Muscle layer of colon (tissue), 2 donors: ENCODE measurements around the gene PDE2A.

Source experiments
- H3K27ac ChIP-seq: one replicate; pipeline ENCODE4 v1.7.0; 2013; ENCODE audit warnings: low read depth, mild to moderate bottlenecking, low read length, moderate library complexity
- H3K27me3 ChIP-seq, 2 donors: one replicate each; pipeline ENCODE4 v1.7.0; 2013; ENCODE audit warnings: low read length in 2 of 2, mild to moderate bottlenecking in 2 of 2; ENCODE audit not compliant: insufficient read depth in 2 of 2, control insufficient read depth in 1 of 2
- H3K36me3 ChIP-seq: one replicate; pipeline ENCODE4 v1.7.0; 2013; ENCODE audit warnings: mild to moderate bottlenecking, low read length; ENCODE audit not compliant: insufficient read depth
- H3K4me1 ChIP-seq: one replicate; pipeline ENCODE4 v1.7.0; 2013; ENCODE audit warnings: mild to moderate bottlenecking, low read length; ENCODE audit not compliant: insufficient read depth
- H3K4me3 ChIP-seq, 2 donors: one replicate each; pipeline ENCODE4 v1.7.0; 2013; ENCODE audit warnings: low read length in 2 of 2, low read depth in 1 of 2, mild to moderate bottlenecking in 1 of 2, moderate library complexity in 1 of 2
- H3K9ac ChIP-seq: one replicate; pipeline ENCODE4 v1.7.0; 2013; ENCODE audit warnings: low read length
- H3K9me3 ChIP-seq: one replicate; pipeline ENCODE4 v1.7.0; 2013; ENCODE audit warnings: mild to moderate bottlenecking, low read length
- donor health status: abdominal sarcoma.
- donor health status: Adenocarcinoma of cecum.

PDE2A gene

DNA sequence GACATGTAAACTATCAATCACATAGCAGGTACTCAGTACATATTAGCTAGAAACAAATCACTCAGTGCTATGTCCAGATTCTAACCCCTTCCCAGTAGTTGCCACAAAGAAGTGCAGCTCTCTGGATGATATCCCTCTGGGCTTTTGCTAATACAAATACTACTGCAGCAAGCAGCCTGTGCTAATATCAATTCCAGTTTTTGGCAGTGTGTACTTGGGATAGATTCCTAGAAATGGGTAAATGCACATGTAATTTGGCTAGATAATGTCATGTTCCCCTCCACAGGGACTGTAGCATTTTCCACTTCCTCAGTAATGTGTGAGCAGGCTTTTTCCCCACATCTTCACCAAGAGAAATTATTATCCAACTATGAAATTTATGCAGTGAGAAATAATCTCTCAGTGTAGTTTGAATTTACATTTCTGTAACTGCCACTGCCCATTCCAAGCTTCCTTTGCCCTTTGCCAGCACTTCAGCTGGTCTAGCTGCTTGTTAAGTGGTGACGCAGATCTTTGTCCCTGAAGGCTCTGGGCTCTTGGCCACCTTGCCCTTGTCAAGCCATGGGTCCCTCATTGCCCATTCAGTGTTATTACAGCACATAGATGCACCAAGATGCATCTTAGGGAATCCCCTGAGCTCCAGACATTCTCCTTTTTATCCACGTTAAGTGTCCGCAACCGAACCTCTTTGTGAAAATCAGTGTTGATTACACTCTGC is 132.8 kb downstream of the PDE2A start:
- Histone ChIP-seq H3K4me3 (no peak overlapping the region), H3K9me3 (no peaks in the 10 kb centered on the region), H3K36me3 (no peaks in the 10 kb centered on the region), H3K9ac (no peak overlapping the region), H3K27ac (no peak overlapping the region), H3K27me3 (peaks cover 0 to 4% of the 10 kb centered on the region in 2 donors), H3K4me1 (no peaks in the 10 kb centered on the region)

DNA sequence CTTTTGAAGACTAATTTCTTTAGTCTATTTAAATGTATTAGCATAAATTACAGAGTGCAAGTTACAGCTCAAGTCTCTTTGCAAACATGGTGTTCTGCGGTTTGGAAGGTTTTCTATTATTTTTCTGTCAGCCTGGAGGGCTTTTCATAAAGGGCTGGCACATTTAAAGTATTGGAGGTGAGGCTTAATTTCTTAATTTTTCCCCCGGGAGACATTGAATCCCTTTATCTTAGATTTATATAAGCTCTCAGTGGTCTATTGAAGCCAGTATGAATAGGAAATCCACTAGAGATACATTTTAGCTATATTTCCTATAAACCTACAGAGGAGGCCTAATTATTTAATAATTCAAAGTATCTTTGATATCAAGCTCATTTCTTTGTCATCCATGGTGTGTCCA is 137.2 kb downstream of the PDE2A start:
- no peaks in the 10 kb centered on the region for H3K4me1 ChIP-seq
- no peak overlapping the region for H3K9ac ChIP-seq
- H3K27ac ChIP-seq, result no peak overlapping the region
- peaks cover 0 to 2% of the 10 kb centered on the region in 2 donors for H3K27me3 ChIP-seq
- H3K4me3 ChIP-seq, result no peak overlapping the region
- H3K9me3 ChIP-seq, result no peaks in the 10 kb centered on the region
- H3K36me3 ChIP-seq, result no peaks in the 10 kb centered on the region

DNA sequence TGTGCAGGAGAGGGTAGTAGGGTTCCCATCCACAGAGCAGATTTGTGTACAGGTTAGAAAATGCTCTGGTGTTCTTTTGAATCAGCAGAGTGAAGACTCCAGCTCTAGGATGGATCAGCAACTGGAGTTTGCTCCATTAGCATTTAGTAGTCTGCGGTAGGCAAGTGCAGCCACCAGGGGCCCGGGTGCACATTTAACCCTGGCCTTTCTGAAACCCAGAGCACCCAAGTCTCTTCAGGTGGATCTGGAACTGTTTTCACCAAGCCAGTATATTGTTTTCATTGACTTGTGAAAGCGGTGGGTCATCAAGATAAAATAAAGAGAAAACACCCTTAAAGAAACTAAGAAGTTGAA is 139.1 kb downstream of the PDE2A start:
- no peaks in the 10 kb centered on the region for H3K9me3 ChIP-seq
- H3K9ac ChIP-seq, result no peak overlapping the region
- H3K4me1 ChIP-seq, result no peaks in the 10 kb centered on the region
- H3K36me3 ChIP-seq, result no peaks in the 10 kb centered on the region
- no peak overlapping the region for H3K27ac ChIP-seq
- H3K4me3 ChIP-seq, result no peak overlapping the region
- H3K27me3 ChIP-seq, result no peaks in the 10 kb centered on the region

DNA sequence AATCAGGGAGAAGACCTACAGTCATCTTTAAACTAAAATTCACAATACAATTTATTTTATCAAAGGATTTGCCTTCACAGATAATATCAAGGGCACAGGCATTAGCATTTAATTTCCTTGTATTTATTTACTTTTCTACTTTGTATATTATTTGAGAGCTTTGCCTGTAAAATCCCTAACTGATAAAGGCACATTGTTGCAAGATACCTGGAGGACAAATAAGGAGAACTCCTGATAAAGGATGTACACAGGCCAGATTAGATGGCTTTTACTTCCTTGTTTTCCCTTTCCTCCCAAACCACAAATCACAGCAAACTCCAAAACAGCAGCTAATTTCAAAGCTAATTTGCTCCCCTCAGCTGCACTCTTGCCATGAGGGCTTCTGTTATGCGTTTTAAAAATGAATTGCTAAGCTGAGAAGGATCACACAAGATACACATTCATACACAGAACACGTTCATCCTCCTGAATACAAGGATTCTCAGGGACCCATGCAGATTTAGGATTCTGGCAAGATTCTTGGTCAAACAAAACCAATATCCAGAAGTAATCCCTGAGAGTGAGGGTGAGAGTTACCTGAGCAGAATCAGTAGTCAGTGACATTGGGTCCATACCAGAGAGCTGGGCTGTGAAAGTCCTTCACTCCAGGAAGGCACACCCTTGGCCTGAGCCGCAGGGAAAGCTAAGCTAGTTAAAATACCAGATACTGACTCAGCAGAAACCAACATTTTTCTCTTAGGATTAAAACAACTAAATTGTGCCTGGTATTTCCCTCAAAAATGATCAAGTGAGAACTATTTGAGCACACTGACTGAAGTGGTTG is 139.6 kb downstream of the PDE2A start:
- no peaks in the 10 kb centered on the region for H3K9me3 ChIP-seq
- H3K27ac ChIP-seq, result no peak overlapping the region

DNA sequence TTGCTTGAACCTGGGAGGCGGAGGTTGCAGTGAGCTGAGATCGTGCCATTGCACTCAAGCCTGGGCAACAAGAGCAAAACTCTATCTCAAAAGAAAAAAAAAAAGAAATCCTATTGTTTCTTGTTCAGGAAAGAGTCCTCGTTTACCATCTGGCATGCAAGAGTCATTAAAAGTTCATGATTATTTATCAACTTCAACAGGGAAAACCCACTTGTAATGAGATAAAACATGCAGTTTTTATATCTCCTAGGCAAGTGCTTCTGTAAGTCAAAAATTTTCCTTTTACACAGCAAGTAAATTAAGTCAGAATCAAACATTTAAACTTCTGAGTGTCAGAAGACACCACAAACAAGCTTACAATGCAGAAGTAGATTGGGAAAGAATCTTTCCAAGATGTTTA is 145.2 kb downstream of the PDE2A start:
- Histone ChIP-seq H3K27ac (no peak overlapping the region), H3K4me3 (no peak overlapping the region), H3K36me3 (no peaks in the 10 kb centered on the region), H3K27me3 (no peaks in the 10 kb centered on the region), H3K9me3 (no peaks in the 10 kb centered on the region), H3K9ac (no peak overlapping the region), H3K4me1 (no peaks in the 10 kb centered on the region)

More for the DNA sequence above, 139.6 kb downstream of the PDE2A start:
- Histone ChIP-seq H3K36me3 (no peaks in the 10 kb centered on the region), H3K9ac (no peak overlapping the region), H3K27me3 (no peaks in the 10 kb centered on the region), H3K4me1 (no peaks in the 10 kb centered on the region), H3K4me3 (no peak overlapping the region)

DNA sequence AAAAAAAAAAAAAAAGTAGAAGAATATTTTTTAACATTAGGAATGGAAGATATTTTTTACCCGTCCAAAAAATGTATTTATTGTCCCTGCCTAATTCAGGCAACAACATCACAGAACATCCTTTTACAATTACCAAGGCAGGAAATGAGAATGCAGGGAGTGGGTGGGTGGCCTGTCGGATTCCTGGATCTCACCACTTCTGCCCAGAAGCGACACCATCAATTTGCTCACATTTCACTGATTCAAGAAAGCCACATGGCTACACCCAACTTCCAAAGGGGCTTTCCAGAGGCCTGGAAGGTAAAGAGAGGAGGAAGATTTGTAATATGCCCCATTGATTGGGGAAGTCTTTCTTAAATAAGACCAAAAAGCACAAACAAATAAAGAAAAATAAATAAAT is 146.1 kb downstream of the PDE2A start:
- no peak overlapping the region for H3K9ac ChIP-seq
- no peaks in the 10 kb centered on the region for H3K36me3 ChIP-seq
- H3K27ac ChIP-seq, result no peak overlapping the region
- H3K9me3 ChIP-seq, result no peaks in the 10 kb centered on the region
- H3K4me3 ChIP-seq, result no peak overlapping the region
- no peaks in the 10 kb centered on the region for H3K27me3 ChIP-seq
- H3K4me1 ChIP-seq, result no peaks in the 10 kb centered on the region
